GM19438 (cell line): Measurements from ENCODE around the gene CLASP2.
"Not testable (repeated sequence)": the region's sequence is repeated elsewhere in the genome, so short reads cannot be mapped to it uniquely, and the experiment has no call there.

Experiments
- ATAC-seq: cut with Tn5 transposase; IDR thresholded peaks from one replicate; pipeline ENCODE4 v1.9.1; 2021; ENCODE audit warnings: low read depth; ENCODE audit not compliant: unreplicated experiment

The CLASP2 gene

DNA sequence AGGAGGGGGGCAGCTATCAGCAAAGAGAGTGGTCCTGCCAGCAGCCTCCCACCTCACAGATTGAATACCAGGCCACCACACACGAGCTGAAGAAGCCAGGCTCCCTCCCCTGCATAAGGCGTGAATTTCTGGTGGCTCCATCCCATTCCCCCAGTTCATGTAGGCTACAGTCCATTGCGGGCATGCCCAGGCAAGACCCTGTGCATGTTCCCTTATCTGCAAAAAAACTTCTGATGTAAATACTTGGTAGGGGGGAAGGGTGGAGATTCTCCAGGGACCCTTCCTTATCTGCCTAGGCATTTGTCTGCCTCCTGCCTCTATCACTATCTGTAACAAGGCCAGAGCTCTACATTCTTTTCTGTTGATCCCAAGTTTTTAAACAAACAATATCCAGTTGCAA is 250.3 kb downstream of the CLASP2 start:
- ATAC-seq: no peak

DNA sequence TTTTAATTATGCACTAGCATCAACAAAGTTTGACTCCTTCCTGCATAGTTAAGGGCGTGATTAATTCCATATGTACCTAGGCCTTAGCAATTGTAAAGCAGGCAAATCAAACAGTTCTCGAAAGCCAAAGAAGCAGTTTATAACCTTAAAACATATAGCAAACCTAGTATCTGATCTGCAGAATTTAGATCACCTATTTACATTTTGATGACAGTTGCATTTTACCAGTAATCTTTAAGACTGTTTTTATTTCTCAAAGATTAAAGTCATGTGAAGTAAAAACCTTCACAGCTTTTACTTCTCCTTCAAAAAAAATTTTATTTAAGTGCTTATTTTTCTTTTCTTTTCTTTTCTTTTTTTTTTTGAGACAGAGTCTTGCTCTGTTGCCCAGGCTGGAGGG is 257.0 kb downstream of the CLASP2 start:
- ATAC-seq: no peak

GRCh38 chr3:33459577-33459976 is 258.5 kb downstream of the CLASP2 start:
- not testable (repeated sequence) for ATAC-seq

GRCh38 chr3:33458446-33458845 is 259.6 kb downstream of the CLASP2 start:
- ATAC-seq: no peak

DNA sequence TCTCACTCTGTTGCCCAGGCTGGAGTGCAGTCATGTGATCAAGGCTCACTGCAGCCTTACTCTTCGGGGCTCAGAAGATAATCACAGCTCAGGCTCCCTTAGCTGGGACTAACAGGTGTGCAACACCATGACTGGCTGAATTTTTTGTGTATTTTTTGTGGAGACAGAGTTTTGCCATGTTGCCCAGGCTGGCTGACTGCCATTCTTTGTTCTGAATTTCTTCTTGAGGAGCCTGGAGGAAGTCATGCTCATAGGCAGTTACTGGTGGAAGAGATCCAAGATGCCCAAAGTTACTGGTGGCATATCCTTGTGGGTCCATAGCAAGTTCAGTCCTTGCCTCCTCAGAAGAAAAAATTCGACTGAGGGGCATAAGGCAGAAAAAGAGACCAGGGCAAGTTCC is 261.3 kb downstream of the CLASP2 start:
- ATAC-seq: no peak

DNA sequence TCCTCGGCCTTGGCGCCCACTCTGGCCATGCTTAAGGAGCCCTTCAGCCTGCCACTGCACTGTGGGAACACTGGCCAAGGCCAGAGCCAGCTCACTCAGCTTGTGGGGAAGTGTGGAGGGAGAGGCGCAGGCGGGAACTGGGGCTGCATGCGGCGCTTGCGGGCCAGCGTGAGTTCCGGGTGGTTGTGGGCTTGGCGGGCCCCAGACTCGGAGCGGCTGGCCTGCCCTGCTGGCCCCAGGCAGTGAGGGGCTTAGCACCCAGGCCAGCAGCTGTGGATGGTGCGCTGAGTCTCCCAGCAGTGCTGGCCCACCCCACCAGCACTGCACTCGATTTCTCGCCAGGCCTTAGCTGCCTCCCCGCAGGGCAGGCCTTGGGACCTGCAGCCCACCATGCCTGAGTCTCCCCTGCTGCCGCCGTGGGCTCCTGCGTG is 264.7 kb downstream of the CLASP2 start:
- ATAC-seq: no peak

DNA sequence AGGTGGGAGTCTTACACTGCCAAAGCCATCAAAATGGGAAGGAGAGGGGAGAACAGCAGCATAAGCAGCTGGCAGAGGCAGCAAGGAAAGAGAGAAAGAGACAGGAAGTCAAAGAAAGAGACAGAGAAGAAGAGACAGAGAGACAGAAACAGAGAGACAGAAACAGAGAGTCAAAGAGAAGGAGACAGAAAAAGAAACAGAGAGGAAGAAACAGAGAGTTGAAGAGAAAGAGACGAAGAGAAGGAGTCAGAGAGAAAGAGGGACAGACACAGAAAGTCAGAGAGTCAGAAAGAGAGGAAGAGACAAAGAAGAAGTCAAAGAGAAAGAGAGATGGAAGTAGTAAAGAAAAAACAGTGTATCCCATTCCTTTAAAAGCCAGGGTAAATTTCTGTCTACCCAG is 266.1 kb downstream of the CLASP2 start:
- ATAC-seq: not testable (repeated sequence)

DNA sequence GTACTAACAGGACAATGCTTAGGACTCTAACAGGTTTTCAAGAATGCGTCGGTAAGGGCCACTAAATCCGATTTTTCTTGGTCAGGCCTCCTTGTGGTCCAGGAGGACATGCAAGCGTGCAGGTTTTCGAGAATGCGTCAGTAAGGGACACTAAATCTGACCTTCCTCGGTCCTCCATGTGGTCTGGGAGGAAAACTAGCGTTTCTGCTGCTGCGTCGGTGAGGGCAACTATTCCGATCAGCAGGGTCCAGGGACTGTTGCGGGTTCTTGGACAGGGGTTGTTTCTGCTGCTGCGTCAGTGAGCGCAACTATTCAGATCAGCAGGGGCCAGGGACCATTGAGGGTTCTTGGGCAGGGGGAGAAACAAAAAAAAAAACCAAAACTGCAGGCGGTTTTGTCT is 270.1 kb downstream of the CLASP2 start:
- ATAC-seq: no peak

GRCh38 chr3:33447256-33447625 is 270.8 kb downstream of the CLASP2 start:
- not testable (repeated sequence) for ATAC-seq
